GM12892 (cell line): ENCODE data around the gene KLF1.

Experiments
- POLR2A ChIP-seq: IDR thresholded peaks from 2 replicates; pipeline ENCODE4 v1.6.1; 2011; ENCODE audit warnings: low read depth, low read length, control low read depth
- POLR2AphosphoS5 ChIP-seq: IDR thresholded peaks from 2 replicates; pipeline ENCODE4 v1.6.1; 2011; ENCODE audit warnings: low read depth, low read length, control low read depth
- TAF1 ChIP-seq: IDR thresholded peaks from 2 replicates; pipeline ENCODE4 v1.6.1; 2011; ENCODE audit warnings: low read depth, mild to moderate bottlenecking, control low read depth, low read length, borderline replicate concordance

GRCh38 chr19:12885749-12886650 lies 1.0 kb downstream of the KLF1 start:
- no peak for TF ChIP-seq TAF1
- TF ChIP-seq POLR2A = no peak
- TF ChIP-seq POLR2AphosphoS5 = no peak
